Glomerular visceral epithelial cell (primary cell): ENCODE measurements around the gene TNXB.
A peak's percentile ranks its signal among the peaks of the same experiment; 100 is the strongest.

Experiments
- DNase-seq: peaks from one replicate; pipeline ENCODE4 v3.0.0-alpha.2; 2016; ENCODE audit errors: extremely low spot score

TNXB gene

GRCh38 chr6:32139590-32139989 lies 30.5 kb upstream of the TNXB start:
- DNase-seq = no peak

GRCh38 chr6:32137454-32137853 lies 28.3 kb upstream of the TNXB start:
- DNase-seq = no peak

- DNase-seq = no peak
These were observed 24.6 kb upstream of the TNXB start for GRCh38 chr6:32133786-32134185.

- no peak for DNase-seq
These were observed 23.0 kb upstream of the TNXB start for GRCh38 chr6:32132110-32132509.

- DNase-seq = no peak
These were observed 22.4 kb upstream of the TNXB start for GRCh38 chr6:32131439-32131948.

- no peak for DNase-seq
These were observed 20.4 kb upstream of the TNXB start for GRCh38 chr6:32129297-32130088.

- DNase-seq = no peak
These were observed 19.7 kb upstream of the TNXB start for GRCh38 chr6:32128751-32129296.

- peak; percentile 100 for DNase-seq
These were observed 18.8 kb upstream of the TNXB start, which contains the start of gene ATF6B for GRCh38 chr6:32127717-32128592. Gene ATF6B (minus strand): TSS chr6:32128246. CDS start chr6:32128207, 39 bp downstream.

GRCh38 chr6:32127409-32127716 lies 18.2 kb upstream of the TNXB start:
- no peak for DNase-seq

- DNase-seq = no peak
These were observed 17.7 kb upstream of the TNXB start for GRCh38 chr6:32126880-32127279.

GRCh38 chr6:32123681-32124080 lies 14.5 kb upstream of the TNXB start:
- DNase-seq = no peak

- no peak for DNase-seq
These were observed 11.5 kb upstream of the TNXB start for GRCh38 chr6:32120573-32121059.

- peak; percentile 87 for DNase-seq
These were observed 9.9 kb upstream of the TNXB start for GRCh38 chr6:32118782-32119628.

GRCh38 chr6:32117461-32117860 lies 8.3 kb upstream of the TNXB start:
- no peak for DNase-seq

- DNase-seq = no peak
These were observed 7.5 kb upstream of the TNXB start for GRCh38 chr6:32116674-32117073.

GRCh38 chr6:32115623-32116022 lies 6.5 kb upstream of the TNXB start:
- DNase-seq = no peak

GRCh38 chr6:32114796-32115195 lies 5.7 kb upstream of the TNXB start:
- peak; percentile 76 for DNase-seq

GRCh38 chr6:32113386-32114352 lies 4.5 kb upstream of the TNXB start:
- DNase-seq = peak; percentile 91

GRCh38 chr6:32112431-32112980 lies 3.4 kb upstream of the TNXB start:
- DNase-seq = no peak
